ENCODE data around the gene GGCX.
"Not testable (repeated sequence)": the region's sequence is repeated elsewhere in the genome, so short reads cannot be mapped to it uniquely, and the experiment has no call there.

Gene GGCX

GRCh38 chr2:85561280-85562212, at the start of gene GGCX:
TSS of gene GGCX (minus strand) at chr2:85561493. CDS start at chr2:85561428, 65 bp downstream.
- peak; percentile 82 for DNase-seq

- no peak for DNase-seq
Measured at GRCh38 chr2:85607268-85608215, 46.2 kb upstream of the GGCX start.

- no peak for DNase-seq
Measured at GRCh38 chr2:85606116-85606455, 44.8 kb upstream of the GGCX start.

- DNase-seq = no peak
Measured at GRCh38 chr2:85605406-85606115, 44.3 kb upstream of the GGCX start.

- DNase-seq = no peak
Measured at GRCh38 chr2:85604568-85605339, 43.5 kb upstream of the GGCX start.

GRCh38 chr2:85604133-85604444, 42.8 kb upstream of the GGCX start:
- not testable (repeated sequence) for DNase-seq

GRCh38 chr2:85602476-85603234, 41.4 kb upstream of the GGCX start, which contains the start of gene TMEM150A:
TSS of gene TMEM150A (minus strand) at chr2:85602698. CDS start at chr2:85601948, 750 bp downstream.
- DNase-seq = peak; percentile 47

GRCh38 chr2:85601771-85602475, 40.6 kb upstream of the GGCX start:
- no peak for DNase-seq

GRCh38 chr2:85600951-85601770, 39.9 kb upstream of the GGCX start:
- no peak for DNase-seq

- no peak for DNase-seq
Measured at GRCh38 chr2:85600235-85600575, 38.9 kb upstream of the GGCX start.

GRCh38 chr2:85599468-85600234, 38.4 kb upstream of the GGCX start:
- no peak for DNase-seq

GRCh38 chr2:85598594-85599340, 37.5 kb upstream of the GGCX start:
- no peak for DNase-seq

GRCh38 chr2:85597241-85597640, 35.9 kb upstream of the GGCX start:
- DNase-seq = no peak

GRCh38 chr2:85596486-85597143, 35.3 kb upstream of the GGCX start:
- DNase-seq = no peak

- no peak for DNase-seq
Measured at GRCh38 chr2:85596026-85596333, 34.7 kb upstream of the GGCX start.

- DNase-seq = peak; percentile 97
Measured at GRCh38 chr2:85595301-85596025, 34.2 kb upstream of the GGCX start, which contains the start of gene RNF181. TSS of gene RNF181 (plus strand) at chr2:85595745. CDS start at chr2:85595764, 19 bp downstream.

GRCh38 chr2:85594715-85595300, 33.5 kb upstream of the GGCX start:
- DNase-seq = no peak
